H9 (cell line): Measurements from ENCODE around the gene CDKL4. TPM values are rescaled to one million over a fixed set of nuclear protein-coding genes. Genes with fewer than 3 reads are reported as not detected.
"Not testable (repeated sequence)": the region's sequence is repeated elsewhere in the genome, so short reads cannot be mapped to it uniquely, and the experiment has no call there.

Experiments used
- DNase-seq: peaks from one replicate; pipeline ENCODE4 v3.0.0-alpha.2; 2017
- H2AFZ ChIP-seq: one replicate; pipeline ENCODE4 v1.6.1; 2013; ENCODE audit warnings: mild to moderate bottlenecking, low read length, control low read depth, moderate library complexity
- H2AK5ac ChIP-seq: 2 replicates; pipeline ENCODE4 v1.6.1; 2013; ENCODE audit warnings: low read length, control low read depth, mixed read lengths; ENCODE audit not compliant: insufficient read length
- H2BK120ac ChIP-seq: one replicate; pipeline ENCODE4 v1.6.1; 2013; ENCODE audit warnings: low read depth, mild to moderate bottlenecking, low read length, control low read depth, inconsistent platforms; ENCODE audit not compliant: poor library complexity, severe bottlenecking
- H2BK12ac ChIP-seq: 2 replicates; pipeline ENCODE4 v1.6.1; 2013; ENCODE audit warnings: low read length, control low read depth, mixed read lengths, low read depth; ENCODE audit not compliant: insufficient read length
- H2BK15ac ChIP-seq: 2 replicates; pipeline ENCODE4 v1.6.1; 2013; ENCODE audit warnings: low read depth, low read length, control low read depth
- H2BK20ac ChIP-seq: one replicate; pipeline ENCODE4 v1.6.1; 2013; ENCODE audit warnings: low read depth, mild to moderate bottlenecking, low read length, control low read depth, inconsistent platforms; ENCODE audit not compliant: poor library complexity, severe bottlenecking
- H2BK5ac ChIP-seq: 2 replicates; pipeline ENCODE4 v1.6.1; 2013; ENCODE audit warnings: low read length, control low read depth, mixed read lengths; ENCODE audit not compliant: insufficient read length
- H3K14ac ChIP-seq: 2 replicates; pipeline ENCODE4 v1.6.1; 2013; ENCODE audit warnings: low read length, control low read depth; ENCODE audit not compliant: insufficient read depth
- H3K18ac ChIP-seq: 2 replicates; pipeline ENCODE4 v1.6.1; 2013; ENCODE audit warnings: low read depth, mild to moderate bottlenecking, mixed read lengths, low read length, control low read depth; ENCODE audit not compliant: insufficient read length
- H3K23ac ChIP-seq: 2 replicates; pipeline ENCODE4 v1.6.1; 2013; ENCODE audit warnings: low read length, control low read depth, mixed read lengths, low read depth; ENCODE audit not compliant: insufficient read length
- H3K23me2 ChIP-seq: 2 replicates; pipeline ENCODE4 v1.6.1; 2013; ENCODE audit warnings: low read depth, mild to moderate bottlenecking, mixed read lengths, low read length, control low read depth; ENCODE audit not compliant: insufficient read length, poor library complexity, severe bottlenecking
- H3K27ac ChIP-seq: 2 replicates; pipeline ENCODE4 v1.5.1; 2013; ENCODE audit warnings: low read length, control low read depth, mixed read lengths, low read depth; ENCODE audit not compliant: insufficient read length
- H3K27me3 ChIP-seq: 2 replicates; pipeline ENCODE4 v1.6.1; 2013; ENCODE audit warnings: low read length, control low read depth, inconsistent platforms; ENCODE audit not compliant: insufficient read depth
- H3K4ac ChIP-seq: 2 replicates; pipeline ENCODE4 v1.6.1; 2013; ENCODE audit warnings: low read depth, mild to moderate bottlenecking, control low read depth, inconsistent platforms, low read length, moderate library complexity
- H3K4me1 ChIP-seq: 2 replicates; pipeline ENCODE4 v1.6.1; 2013; ENCODE audit warnings: low read length, control low read depth, inconsistent platforms; ENCODE audit not compliant: insufficient read depth
- H3K4me2 ChIP-seq: 2 replicates; pipeline ENCODE4 v1.6.1; 2013; ENCODE audit warnings: low read length, control low read depth, mixed read lengths; ENCODE audit not compliant: insufficient read length, insufficient read depth
- H3K56ac ChIP-seq: 2 replicates; pipeline ENCODE4 v1.6.1; 2013; ENCODE audit warnings: low read depth, mild to moderate bottlenecking, mixed read lengths, low read length, control low read depth; ENCODE audit not compliant: insufficient read length
- H3K79me1 ChIP-seq: 2 replicates; pipeline ENCODE4 v1.6.1; 2013; ENCODE audit warnings: low read depth, mild to moderate bottlenecking, moderate library complexity, low read length, control low read depth, inconsistent platforms; ENCODE audit not compliant: insufficient read depth, poor library complexity, severe bottlenecking
- H3K79me2 ChIP-seq: 2 replicates; pipeline ENCODE4 v1.6.1; 2013; ENCODE audit warnings: low read length, control low read depth, inconsistent platforms; ENCODE audit not compliant: insufficient read depth
- H3K9ac ChIP-seq: 2 replicates; pipeline ENCODE4 v1.6.1; 2013; ENCODE audit warnings: low read length, control low read depth, mixed read lengths; ENCODE audit not compliant: insufficient read length; ENCODE audit errors: extremely low read depth
- H3K9me3 ChIP-seq: one replicate; pipeline ENCODE4 v1.6.1; 2013; ENCODE audit warnings: low read depth, low read length, inconsistent platforms; ENCODE audit not compliant: control insufficient read depth
- H3T11ph ChIP-seq: one replicate; pipeline ENCODE4 v1.6.1; 2013; ENCODE audit warnings: mild to moderate bottlenecking, low read length, control low read depth, inconsistent platforms
- H4K20me1 ChIP-seq: one replicate; pipeline ENCODE4 v1.6.1; 2013; ENCODE audit not compliant: control insufficient read depth, insufficient read length, insufficient read depth
- H4K5ac ChIP-seq: 2 replicates; pipeline ENCODE4 v1.6.1; 2013; ENCODE audit warnings: low read depth, mild to moderate bottlenecking, mixed read lengths, low read length, control low read depth; ENCODE audit not compliant: insufficient read length
- H4K8ac ChIP-seq: replicated peaks from 2 replicates; pipeline ENCODE4 v1.6.1; 2013; ENCODE audit warnings: low read length, control low read depth, mixed read lengths, low read depth; ENCODE audit not compliant: insufficient read length
- H4K91ac ChIP-seq: 2 replicates; pipeline ENCODE4 v1.6.1; 2013; ENCODE audit warnings: low read depth, mild to moderate bottlenecking, moderate library complexity, mixed read lengths, low read length, control low read depth; ENCODE audit not compliant: insufficient read length
- H3K27ac Mint-ChIP-seq, 3 experiments: 2 replicates in 2 of 3; 3 replicates in 1 of 3; pipeline ENCODE4 v1.8.0; 2020 to 2021; ENCODE audit warnings: mixed read lengths in 3 of 3, mild to moderate bottlenecking in 1 of 3, moderate library complexity in 1 of 3
- H3K27me3 Mint-ChIP-seq: 2 replicates; pipeline ENCODE4 v1.8.0; 2021; ENCODE audit warnings: low read depth, mild to moderate bottlenecking, moderate library complexity, mixed read lengths
- H3K36me3 Mint-ChIP-seq, 3 experiments: 2 replicates in 2 of 3; 3 replicates in 1 of 3; pipeline ENCODE4 v1.8.0; 2020 to 2021; ENCODE audit warnings: low read depth in 3 of 3, mixed read lengths in 3 of 3; ENCODE audit not compliant: insufficient read depth in 1 of 3
- H3K4me1 Mint-ChIP-seq, 2 experiments: 2 replicates each; pipeline ENCODE4 v1.8.0; 2020; ENCODE audit warnings: mixed read lengths in 2 of 2
- H3K4me3 Mint-ChIP-seq, 2 experiments: 2 replicates in 1 of 2; 3 replicates in 1 of 2; pipeline ENCODE4 v1.8.0; 2020 to 2021; ENCODE audit warnings: mild to moderate bottlenecking in 2 of 2, mixed read lengths in 2 of 2, moderate library complexity in 1 of 2
- H3K9me3 Mint-ChIP-seq, 2 experiments: 2 replicates in 1 of 2; 3 replicates in 1 of 2; pipeline ENCODE4 v1.8.0; 2020; ENCODE audit warnings: mild to moderate bottlenecking in 2 of 2, mixed read lengths in 2 of 2, moderate library complexity in 1 of 2
- WGBS: extraction: QIAGEN DNeasy Blood & Tissue Kit; methylation state at CpG from one replicate; pipeline ENCODE4 v1.1.7; 2013; ENCODE audit warnings: missing lambda C conversion rate, low lambda C conversion rate, mixed read lengths; ENCODE audit not compliant: insufficient read length; ENCODE audit errors: extremely low coverage; 5-methylcytosine and 5-hydroxymethylcytosine counted together
- total RNA-seq: library from RNA; stranded (reverse); gene quantifications from 2 replicates; pipeline ENCODE4 v1.2.1, GENCODE V29; 2021
- TF ChIP-seq, protein P1 (sequence below): fragments of 200-600 bp; sonication (generic); conservative IDR thresholded peaks from 3 replicates; pipeline ENCODE4 v1.8.0; 2021; ENCODE audit warnings: antibody characterized with exemption, mild to moderate bottlenecking

The CDKL4 gene
- total RNA-seq, 1 experiment from 2014 or later: not detected

DNA sequence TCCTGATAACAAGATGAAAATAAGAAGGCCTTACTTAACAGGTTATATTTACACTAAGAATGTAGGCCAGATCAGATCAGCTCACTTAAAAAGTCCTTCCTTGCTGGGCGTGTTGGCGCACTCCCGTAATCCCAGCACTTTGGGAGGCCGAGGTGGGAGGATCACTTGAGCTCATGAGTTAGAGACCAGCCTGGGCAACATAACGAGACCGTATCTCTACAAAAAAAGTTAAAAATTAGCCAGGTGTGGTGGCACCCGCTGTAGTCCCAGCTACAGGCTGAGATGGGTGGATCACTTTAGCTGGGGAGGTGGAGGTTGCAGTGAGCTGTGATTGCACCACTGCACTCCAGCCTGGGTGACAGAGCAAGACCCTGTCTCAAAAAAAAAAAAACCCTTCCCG, 69.7 kb downstream of the CDKL4 start:
- Histone ChIP-seq H3K27ac (no peak overlapping the region), H3K9ac (no peak overlapping the region), H3T11ph (no peak overlapping the region), H3K18ac (no peak overlapping the region), H3K56ac (no peak overlapping the region), H2BK12ac (no peak overlapping the region), H3K79me1 (no peaks in the 10 kb centered on the region), H3K4ac (no peak overlapping the region), H4K20me1 (no peaks in the 10 kb centered on the region), H3K79me2 (no peaks in the 10 kb centered on the region), H2BK120ac (no peak overlapping the region), H4K91ac (no peak overlapping the region), H4K8ac (no peak overlapping the region), H3K23ac (no peak overlapping the region), H3K23me2 (no peaks in the 10 kb centered on the region), H2BK5ac (no peak overlapping the region), H4K5ac (no peak overlapping the region), H2BK20ac (no peak overlapping the region), H2AFZ (no peak overlapping the region), H3K27me3 (no peaks in the 10 kb centered on the region), H3K4me2 (no peak overlapping the region), H2BK15ac (no peak overlapping the region), H2AK5ac (no peak overlapping the region), H3K9me3 (no peaks in the 10 kb centered on the region), H3K4me1 (no peaks in the 10 kb centered on the region), H3K14ac (no peak overlapping the region)
- Mint-ChIP-seq H3K4me1 (peaks cover 5 to 13% of the 10 kb centered on the region in 2 experiments), H3K4me3 (no peak overlapping the region), H3K27ac (no peak overlapping the region; a peak in 1 of 7 replicates), H3K27me3 (no peaks in the 10 kb centered on the region; the same call in 1 of the 2 replicates), H3K9me3 (no peaks in the 10 kb centered on the region; a peak in 1 of 5 replicates), H3K36me3 (no peaks in the 10 kb centered on the region)
- DNase-seq: no peak
- TF ChIP-seq, protein P1, sequence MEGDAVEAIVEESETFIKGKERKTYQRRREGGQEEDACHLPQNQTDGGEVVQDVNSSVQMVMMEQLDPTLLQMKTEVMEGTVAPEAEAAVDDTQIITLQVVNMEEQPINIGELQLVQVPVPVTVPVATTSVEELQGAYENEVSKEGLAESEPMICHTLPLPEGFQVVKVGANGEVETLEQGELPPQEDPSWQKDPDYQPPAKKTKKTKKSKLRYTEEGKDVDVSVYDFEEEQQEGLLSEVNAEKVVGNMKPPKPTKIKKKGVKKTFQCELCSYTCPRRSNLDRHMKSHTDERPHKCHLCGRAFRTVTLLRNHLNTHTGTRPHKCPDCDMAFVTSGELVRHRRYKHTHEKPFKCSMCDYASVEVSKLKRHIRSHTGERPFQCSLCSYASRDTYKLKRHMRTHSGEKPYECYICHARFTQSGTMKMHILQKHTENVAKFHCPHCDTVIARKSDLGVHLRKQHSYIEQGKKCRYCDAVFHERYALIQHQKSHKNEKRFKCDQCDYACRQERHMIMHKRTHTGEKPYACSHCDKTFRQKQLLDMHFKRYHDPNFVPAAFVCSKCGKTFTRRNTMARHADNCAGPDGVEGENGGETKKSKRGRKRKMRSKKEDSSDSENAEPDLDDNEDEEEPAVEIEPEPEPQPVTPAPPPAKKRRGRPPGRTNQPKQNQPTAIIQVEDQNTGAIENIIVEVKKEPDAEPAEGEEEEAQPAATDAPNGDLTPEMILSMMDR: no peak
- WGBS: no CpG with 5 or more reads among the region's 8 CpGs

DNA sequence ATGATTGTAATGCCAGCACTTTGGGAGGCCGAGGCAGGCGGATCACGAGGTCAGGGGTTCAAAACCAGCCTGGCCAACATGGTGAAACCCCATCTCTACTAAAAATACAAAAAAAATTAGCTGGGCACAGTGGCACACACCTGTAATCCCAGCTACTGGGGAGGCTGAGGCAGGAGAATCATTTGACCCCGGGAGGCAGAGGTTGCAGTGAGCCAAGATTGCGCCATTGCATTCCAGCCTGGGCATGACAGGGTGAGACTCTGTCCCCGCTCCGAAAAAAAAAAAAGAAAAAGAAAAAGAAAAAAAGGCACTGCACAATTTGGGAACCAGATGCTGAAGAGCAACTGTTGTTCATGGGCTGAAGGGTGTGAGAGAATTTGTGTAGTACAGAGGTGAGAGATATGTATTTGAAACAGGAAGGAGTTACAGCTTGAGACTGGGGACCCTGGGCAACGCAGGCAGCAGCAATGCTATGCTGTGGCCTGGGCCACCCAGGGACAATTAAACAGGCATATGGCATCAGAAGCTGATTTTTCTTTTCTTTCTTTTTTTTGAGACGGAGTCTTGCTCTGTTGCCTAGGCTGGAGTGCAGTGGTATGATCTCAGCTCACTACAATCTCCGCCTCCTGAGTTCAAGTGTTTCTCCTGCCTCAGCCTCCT, 71.6 kb downstream of the CDKL4 start:
- H3K18ac ChIP-seq, H3K9me3 ChIP-seq: not testable (repeated sequence)
- WGBS: no CpG with 5 or more reads among the region's 10 CpGs

More for the DNA sequence above, 71.6 kb downstream of the CDKL4 start:
- H4K8ac ChIP-seq, H3K79me1 ChIP-seq, H4K20me1 ChIP-seq, H2BK12ac ChIP-seq, H3K4ac ChIP-seq, H2BK20ac ChIP-seq, H3K4me2 ChIP-seq, H3K79me2 ChIP-seq, H3K27me3 ChIP-seq, H3K9me3 Mint-ChIP-seq, H2BK15ac ChIP-seq, H2AFZ ChIP-seq, H3K9ac ChIP-seq, H4K5ac ChIP-seq, H4K91ac ChIP-seq, H3K4me3 Mint-ChIP-seq, DNase-seq, H2BK5ac ChIP-seq, H3K4me1 ChIP-seq, H3K23ac ChIP-seq, H3K56ac ChIP-seq, H3K27ac ChIP-seq, H2BK120ac ChIP-seq, H3K14ac ChIP-seq, H3K36me3 Mint-ChIP-seq, H3T11ph ChIP-seq, H3K27me3 Mint-ChIP-seq, H3K23me2 ChIP-seq, H3K27ac Mint-ChIP-seq, H2AK5ac ChIP-seq: not testable (repeated sequence)
- peaks cover 8 to 11% of the 10 kb centered on the region in 2 experiments for H3K4me1 Mint-ChIP-seq
